ENCODE data around the gene RPL28. TPM values are rescaled to one million over a fixed set of nuclear protein-coding genes. Genes with fewer than 3 reads are reported as not detected.
"Not testable (repeated sequence)": the region's sequence is repeated elsewhere in the genome, so short reads cannot be mapped to it uniquely, and the experiment has no call there.

The RPL28 gene
- total RNA-seq, 1 experiment from 2014 or later, result 535 TPM

GRCh38 chr19:55391702-55392615 lies 6.2 kb downstream of the RPL28 start:
- DNase-seq (ENCODE audit: low read depth), result no peak

GRCh38 chr19:55392820-55393761 lies 7.4 kb downstream of the RPL28 start:
- DNase-seq (ENCODE audit: low read depth), result no peak

- no peak for DNase-seq (ENCODE audit: low read depth)
Measured at GRCh38 chr19:55398200-55398925, 12.6 kb downstream of the RPL28 start.

- no peak for DNase-seq (ENCODE audit: low read depth)
Measured at GRCh38 chr19:55400281-55401087, 14.8 kb downstream of the RPL28 start.

DNA sequence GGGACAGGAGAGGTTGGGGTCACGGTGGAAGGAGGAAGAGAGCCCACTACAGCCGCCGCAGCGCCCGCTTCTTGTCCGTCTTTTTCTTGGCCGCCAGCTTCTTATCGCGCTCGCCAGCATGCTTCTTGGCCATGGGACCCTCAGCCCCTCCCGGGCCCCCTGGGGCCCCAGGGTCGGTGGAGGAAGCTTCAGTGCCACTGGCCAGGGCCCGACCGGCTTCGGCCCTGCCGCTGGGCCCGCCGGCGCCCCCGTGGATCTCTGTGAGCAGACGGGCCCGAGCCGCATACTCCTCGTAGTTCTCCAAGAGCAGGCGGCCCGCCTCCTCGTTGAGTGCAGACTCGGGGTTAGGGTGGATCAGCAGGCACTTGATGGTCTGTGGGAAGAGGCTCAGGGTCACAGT lies 15.7 kb downstream of the RPL28 start:
- not testable (repeated sequence) for DNase-seq (ENCODE audit: low read depth)

DNA sequence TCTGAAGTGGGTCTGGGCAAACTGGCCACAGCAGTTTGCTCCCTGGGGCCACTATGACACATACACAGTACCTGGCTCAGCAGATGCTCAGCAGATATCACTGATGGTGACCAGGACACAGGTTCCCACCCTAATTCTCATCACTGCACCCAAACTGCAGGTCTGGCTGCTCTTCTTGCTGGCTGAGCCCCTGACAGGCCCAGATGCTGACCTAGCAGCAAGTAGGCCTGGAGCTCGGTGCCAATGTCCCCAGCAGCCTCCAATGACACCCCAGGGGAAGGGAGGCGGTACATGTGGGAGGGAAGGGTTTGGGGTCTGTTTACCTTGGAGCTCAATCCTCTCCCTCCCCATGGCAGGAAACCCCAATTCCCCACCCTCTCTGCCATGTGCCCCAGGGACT lies 16.8 kb downstream of the RPL28 start:
- DNase-seq (ENCODE audit: low read depth), result no peak

DNA sequence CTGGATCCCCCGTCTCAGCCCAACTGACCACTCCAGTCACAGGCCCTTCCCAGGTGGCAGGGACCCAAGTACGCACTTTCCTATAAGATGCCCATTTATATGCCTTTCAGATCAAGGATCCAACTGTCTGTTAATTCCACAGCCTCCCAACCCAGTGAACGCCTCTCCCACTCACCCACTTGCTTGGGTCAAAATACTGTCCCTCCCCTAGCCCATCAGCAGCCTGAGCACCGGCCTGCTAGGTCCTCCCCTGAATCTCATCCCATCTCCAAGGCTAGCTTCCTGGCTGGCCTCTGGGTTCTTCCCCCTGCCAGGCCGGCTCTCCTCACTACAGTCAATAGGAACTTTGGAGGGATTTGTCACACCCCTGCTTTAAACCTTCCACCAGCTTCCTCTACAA lies 19.9 kb downstream of the RPL28 start:
- DNase-seq (ENCODE audit: low read depth), result no peak

- no peak for DNase-seq (ENCODE audit: low read depth)
Measured at GRCh38 chr19:55406091-55406825, 20.5 kb downstream of the RPL28 start.

GRCh38 chr19:55406826-55407549 lies 21.3 kb downstream of the RPL28 start:
- DNase-seq (ENCODE audit: low read depth), result no peak

DNA sequence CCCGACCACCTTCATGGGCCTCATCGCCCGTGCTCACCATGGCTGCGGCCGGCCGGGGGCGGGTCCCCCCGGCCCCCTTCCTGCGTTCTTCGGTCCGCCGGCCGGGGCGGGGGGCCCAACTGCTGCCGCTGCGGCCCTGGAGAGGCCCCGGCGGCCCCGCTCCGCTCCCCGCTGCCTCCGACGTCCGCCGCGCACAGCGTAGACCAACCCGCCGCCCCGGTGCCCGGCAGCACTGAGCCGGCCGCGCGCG lies 21.7 kb downstream of the RPL28 start, which contains the start of gene UBE2S:
TSS of gene UBE2S (minus strand) at position 239 of the 250 bp plus-strand sequence. CDS start at position 40, 199 bp downstream.
- DNase-seq (ENCODE audit: low read depth), result not testable (repeated sequence)

- peak; percentile 99 for DNase-seq (ENCODE audit: low read depth)
Measured at GRCh38 chr19:55407800-55408532, 22.2 kb downstream of the RPL28 start.

DNA sequence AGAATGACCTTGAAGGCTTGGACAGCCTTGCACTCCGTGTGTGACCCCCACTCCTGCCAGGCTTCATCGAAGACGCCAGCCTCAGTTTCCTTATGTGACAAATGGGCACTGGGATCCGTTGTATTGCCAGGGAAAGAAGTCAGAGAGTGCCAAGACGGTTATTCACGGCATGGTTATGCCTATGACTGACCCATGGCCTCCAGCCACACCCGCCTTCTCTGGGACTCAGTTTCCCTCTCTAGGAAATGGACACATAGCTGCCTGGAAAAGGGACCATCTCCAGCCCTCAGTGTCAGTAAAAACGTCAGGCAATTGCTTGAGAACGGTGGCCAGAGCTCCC lies 22.8 kb downstream of the RPL28 start:
- no peak for DNase-seq (ENCODE audit: low read depth)

DNA sequence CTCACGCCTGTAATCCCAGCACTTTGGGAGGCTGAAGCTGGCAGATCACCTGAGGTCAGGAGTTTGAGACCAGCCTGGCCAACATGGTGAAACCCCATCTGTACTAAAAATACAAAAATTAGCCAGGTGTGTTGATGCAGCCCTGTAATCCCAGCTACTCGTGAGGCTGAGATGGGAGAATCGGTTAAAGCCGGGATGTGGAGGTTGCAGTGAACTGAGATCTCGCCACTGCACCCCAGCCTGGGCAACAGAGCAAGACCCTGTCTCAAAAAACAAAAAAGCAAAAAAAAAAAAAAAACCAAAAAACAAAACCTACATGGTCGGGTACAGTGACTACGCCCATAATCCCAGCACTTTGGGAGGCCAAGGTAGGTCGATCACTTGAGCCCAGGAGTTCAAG lies 23.4 kb downstream of the RPL28 start:
- not testable (repeated sequence) for DNase-seq (ENCODE audit: low read depth)

GRCh38 chr19:55410168-55410567 lies 24.4 kb downstream of the RPL28 start:
- DNase-seq (ENCODE audit: low read depth), result no peak

GRCh38 chr19:55418185-55418584 lies 32.5 kb downstream of the RPL28 start:
- peak; percentile 75 for DNase-seq (ENCODE audit: low read depth)

DNA sequence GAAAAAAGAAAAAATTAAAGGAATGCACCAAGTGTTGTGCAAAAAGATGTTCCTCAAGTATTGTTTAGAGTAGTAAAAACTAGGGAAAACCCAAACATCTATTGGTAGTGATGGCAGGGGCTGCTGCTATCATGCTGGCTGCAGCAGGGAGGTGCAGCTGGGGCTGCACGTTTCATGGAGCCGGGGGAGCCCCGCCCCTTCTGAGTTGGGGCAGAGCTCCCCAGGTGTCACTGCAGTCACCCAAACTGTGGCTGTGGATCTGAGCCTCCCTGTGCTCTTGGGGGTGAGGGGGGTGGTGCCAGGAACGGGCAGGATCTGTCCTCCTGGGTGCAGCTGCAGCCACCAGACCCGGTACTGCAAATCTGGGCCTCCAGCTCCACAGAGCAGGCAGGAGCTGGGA lies 33.4 kb downstream of the RPL28 start:
- DNase-seq (ENCODE audit: low read depth), result no peak

DNA sequence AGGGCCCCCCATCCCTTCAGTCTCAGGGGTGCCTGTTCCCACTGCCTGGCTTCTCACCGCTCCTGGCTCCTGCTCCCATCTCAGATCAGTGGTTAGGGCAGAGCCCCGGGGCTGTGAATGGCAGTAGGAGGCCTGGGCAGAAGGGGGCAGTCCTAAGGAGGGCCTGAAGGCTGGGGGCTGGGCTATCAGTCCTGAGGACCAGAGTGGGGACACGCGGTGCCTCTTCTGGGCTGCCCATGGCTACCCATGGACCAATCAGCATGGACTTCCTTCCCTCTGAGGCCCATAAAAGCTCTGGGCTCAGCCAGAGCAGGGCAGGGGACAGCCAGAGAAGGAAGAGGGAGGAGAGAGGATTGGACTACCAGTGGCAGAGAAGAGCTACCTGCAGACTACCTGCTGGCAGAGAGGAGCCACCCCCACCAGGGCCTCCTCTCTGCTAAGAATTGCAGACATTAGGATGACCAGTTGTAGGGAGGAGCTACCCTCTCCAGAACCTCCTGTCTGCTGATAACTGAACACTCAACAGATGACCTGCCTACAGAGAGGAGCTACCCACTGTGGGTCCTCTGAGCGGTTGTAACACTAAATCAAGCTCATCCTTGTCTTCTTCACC lies 34.0 kb downstream of the RPL28 start:
- no peak for DNase-seq (ENCODE audit: low read depth)

DNA sequence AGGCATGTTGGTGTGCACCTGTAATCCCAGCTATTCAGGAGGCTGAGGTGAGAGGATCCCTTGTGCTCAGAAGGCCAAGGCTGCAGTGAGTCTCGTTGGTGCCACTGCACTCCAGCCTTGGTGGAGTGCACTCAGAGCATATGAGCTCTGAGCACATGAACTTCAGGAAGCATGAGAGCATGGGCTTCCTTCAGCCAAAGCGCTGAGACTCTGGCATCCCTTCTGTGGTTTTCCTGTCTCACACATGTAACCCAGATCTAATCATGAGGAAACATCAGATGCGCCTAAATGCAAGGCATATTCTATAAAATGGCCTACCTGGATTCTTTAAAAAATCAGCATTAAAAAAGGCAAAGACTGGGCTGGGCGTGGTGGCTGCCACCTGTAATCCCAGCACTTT lies 35.5 kb downstream of the RPL28 start:
- DNase-seq (ENCODE audit: low read depth), result not testable (repeated sequence)

Data from LHCN-M2 (cell line).